Measurements from ENCODE around the gene LSR. TPM values are rescaled to one million over a fixed set of nuclear protein-coding genes. Genes with fewer than 3 reads are reported as not detected.

The LSR gene
- total RNA-seq, 1 experiment from 2014 or later, result 152 TPM

DNA sequence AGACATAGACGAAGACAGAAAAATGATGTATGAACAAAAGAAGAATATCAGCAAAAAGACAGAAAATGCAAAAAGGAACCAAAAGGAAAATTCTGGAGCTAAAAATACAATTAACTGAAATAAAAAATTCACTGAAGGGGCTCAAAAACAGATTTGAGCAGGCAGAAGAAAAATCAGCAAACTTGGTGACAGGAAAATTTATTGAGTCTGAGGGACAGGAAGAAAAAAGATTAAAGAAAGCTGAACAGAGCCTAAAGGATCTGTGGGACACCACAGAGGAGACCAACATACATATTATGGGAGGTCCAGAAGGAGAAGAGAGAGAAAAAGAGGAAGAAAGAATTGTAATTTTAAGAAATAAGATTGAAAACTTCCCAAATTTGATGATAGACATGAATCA lies 7.4 kb upstream of the LSR start:
- Mint-ChIP-seq H3K27ac (no peak overlapping the region), H3K9me3 (peaks cover 26 to 32% of the 10 kb centered on the region in 2 experiments), H3K4me3 (no peak overlapping the region), H3K4me1 (0 out of 4 replicates have a peak, but pooled peaks cover 0 to 2% of the 10 kb centered on the region in 2 experiments), H3K36me3 (ENCODE audit: insufficient read depth in 1 of 3, low read depth in 3 of 3) (peaks cover 4 to 19% (median 7%) of the 10 kb centered on the region in 3 experiments; a peak in 6 of 7 replicates), H3K27me3 (ENCODE audit: low read depth) (peaks cover 15% of the 10 kb centered on the region)
- no peak overlapping the region for H2BK20ac ChIP-seq (ENCODE audit: low read depth, low read length, poor library complexity, severe bottlenecking)
- H4K91ac ChIP-seq (ENCODE audit: insufficient read length, low read depth, low read length), result no peak overlapping the region
- H3T11ph ChIP-seq (ENCODE audit: low read length), result no peak overlapping the region
- no peak overlapping the region for H3K4me2 ChIP-seq (ENCODE audit: insufficient read depth, insufficient read length, low read length)
- H4K8ac ChIP-seq (replicated peaks; ENCODE audit: insufficient read length, low read depth, low read length), result no peak overlapping the region
- no peak overlapping the region for H3K56ac ChIP-seq (ENCODE audit: insufficient read length, low read depth, low read length)
- H3K27me3 ChIP-seq (ENCODE audit: insufficient read depth, low read length), result no peaks in the 10 kb centered on the region
- no peak overlapping the region for H2BK12ac ChIP-seq (ENCODE audit: insufficient read length, low read depth, low read length)
- TF ChIP-seq, protein P1, sequence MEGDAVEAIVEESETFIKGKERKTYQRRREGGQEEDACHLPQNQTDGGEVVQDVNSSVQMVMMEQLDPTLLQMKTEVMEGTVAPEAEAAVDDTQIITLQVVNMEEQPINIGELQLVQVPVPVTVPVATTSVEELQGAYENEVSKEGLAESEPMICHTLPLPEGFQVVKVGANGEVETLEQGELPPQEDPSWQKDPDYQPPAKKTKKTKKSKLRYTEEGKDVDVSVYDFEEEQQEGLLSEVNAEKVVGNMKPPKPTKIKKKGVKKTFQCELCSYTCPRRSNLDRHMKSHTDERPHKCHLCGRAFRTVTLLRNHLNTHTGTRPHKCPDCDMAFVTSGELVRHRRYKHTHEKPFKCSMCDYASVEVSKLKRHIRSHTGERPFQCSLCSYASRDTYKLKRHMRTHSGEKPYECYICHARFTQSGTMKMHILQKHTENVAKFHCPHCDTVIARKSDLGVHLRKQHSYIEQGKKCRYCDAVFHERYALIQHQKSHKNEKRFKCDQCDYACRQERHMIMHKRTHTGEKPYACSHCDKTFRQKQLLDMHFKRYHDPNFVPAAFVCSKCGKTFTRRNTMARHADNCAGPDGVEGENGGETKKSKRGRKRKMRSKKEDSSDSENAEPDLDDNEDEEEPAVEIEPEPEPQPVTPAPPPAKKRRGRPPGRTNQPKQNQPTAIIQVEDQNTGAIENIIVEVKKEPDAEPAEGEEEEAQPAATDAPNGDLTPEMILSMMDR (conservative IDR thresholded peaks at IDR 0.05), result no peak
- no peaks in the 10 kb centered on the region for H3K9me3 ChIP-seq (ENCODE audit: control insufficient read depth, low read depth, low read length)
- no peaks in the 10 kb centered on the region for H3K23me2 ChIP-seq (ENCODE audit: insufficient read length, low read depth, low read length, poor library complexity, severe bottlenecking)
- no peak for DNase-seq
- H3K14ac ChIP-seq (ENCODE audit: insufficient read depth, low read length), result no peak overlapping the region
- no peak overlapping the region for H2BK120ac ChIP-seq (ENCODE audit: low read depth, low read length, poor library complexity, severe bottlenecking)
- no peak overlapping the region for H3K27ac ChIP-seq (ENCODE audit: insufficient read length, low read depth, low read length)
- H3K79me2 ChIP-seq (ENCODE audit: insufficient read depth, low read length), result no peaks in the 10 kb centered on the region
- no CpG with 5 or more reads among the region's 1 CpG for WGBS (ENCODE audit: extremely low coverage, insufficient read length, low lambda C conversion rate)
- H3K18ac ChIP-seq (ENCODE audit: insufficient read length, low read depth, low read length), result no peak overlapping the region
- no peak overlapping the region for H2BK15ac ChIP-seq (ENCODE audit: low read depth, low read length)
- H2BK5ac ChIP-seq (ENCODE audit: insufficient read length, low read length), result no peak overlapping the region
- no peaks in the 10 kb centered on the region for H4K20me1 ChIP-seq (ENCODE audit: control insufficient read depth, insufficient read depth, insufficient read length)
- H3K4ac ChIP-seq (ENCODE audit: low read depth, low read length), result no peak overlapping the region
- H3K4me1 ChIP-seq (ENCODE audit: insufficient read depth, low read length), result no peaks in the 10 kb centered on the region
- H4K5ac ChIP-seq (ENCODE audit: insufficient read length, low read depth, low read length), result no peak overlapping the region
- no peak overlapping the region for H2AK5ac ChIP-seq (ENCODE audit: insufficient read length, low read length)
- no peak overlapping the region for H2AFZ ChIP-seq (ENCODE audit: low read length)
- H3K79me1 ChIP-seq (ENCODE audit: insufficient read depth, low read depth, low read length, poor library complexity, severe bottlenecking), result no peaks in the 10 kb centered on the region
- no peak overlapping the region for H3K23ac ChIP-seq (ENCODE audit: insufficient read length, low read depth, low read length)
- no peak overlapping the region for H3K9ac ChIP-seq (ENCODE audit: extremely low read depth, insufficient read length, low read length)
